WERI-Rb-1 (cell line): ENCODE results near the gene LMAN2L.

ENCODE experiments used
- DNase-seq: peaks from one replicate; pipeline ENCODE4 v3.0.0-alpha.2; 2020
- H3K27ac ChIP-seq: fragments of 250-450 bp; sonication (Bioruptor Pico); 2 replicates; pipeline ENCODE4 v1.5.1; 2020; ENCODE audit warnings: mild to moderate bottlenecking, moderate library complexity
- H3K27me3 ChIP-seq: fragments of 250-450 bp; sonication (Bioruptor Pico); 2 replicates; pipeline ENCODE4 v1.5.1; 2021; ENCODE audit warnings: mild to moderate bottlenecking, low read depth, moderate library complexity; ENCODE audit not compliant: insufficient read depth, severe bottlenecking
- H3K36me3 ChIP-seq: fragments of 250-450 bp; sonication (Bioruptor Pico); 2 replicates; pipeline ENCODE4 v1.5.1; 2020; ENCODE audit warnings: mild to moderate bottlenecking, moderate library complexity
- H3K4me3 ChIP-seq: 2 replicates; pipeline ENCODE4 v1.5.1; 2011; ENCODE audit warnings: low read depth, mild to moderate bottlenecking, control low read depth, low read length
- H3K9me3 ChIP-seq: fragments of 250-450 bp; sonication (Bioruptor Pico); 2 replicates; pipeline ENCODE4 v1.5.1; 2021; ENCODE audit warnings: mild to moderate bottlenecking, moderate library complexity; ENCODE audit not compliant: severe bottlenecking
- CTCF ChIP-seq: IDR thresholded peaks from 2 replicates; pipeline ENCODE4 v1.5.1; 2011; ENCODE audit warnings: low read depth, mild to moderate bottlenecking, control low read depth, inconsistent platforms, low read length

LMAN2L gene

GRCh38 chr2:96715658-96716057 is 24.2 kb downstream of the LMAN2L start:
- H3K27ac ChIP-seq = no peak overlapping the region
- no peak for DNase-seq
- H3K36me3 ChIP-seq = peaks cover 23% of the 10 kb centered on the region
- H3K4me3 ChIP-seq = no peak overlapping the region
- no peaks in the 10 kb centered on the region for H3K27me3 ChIP-seq
- H3K9me3 ChIP-seq = no peaks in the 10 kb centered on the region
- TF ChIP-seq CTCF = no peak

- Histone ChIP-seq H3K9me3 (no peaks in the 10 kb centered on the region), H3K27me3 (no peaks in the 10 kb centered on the region), H3K4me3 (no peak overlapping the region), H3K27ac (no peak overlapping the region), H3K36me3 (peaks cover 56% of the 10 kb centered on the region)
- no peak for DNase-seq
- no peak for TF ChIP-seq CTCF
These were observed 28.9 kb downstream of the LMAN2L start for GRCh38 chr2:96710985-96711384.

- H3K36me3 ChIP-seq = peaks cover 29% of the 10 kb centered on the region
- no peaks in the 10 kb centered on the region for H3K9me3 ChIP-seq
- TF ChIP-seq CTCF = no peak
- no peak overlapping the region for H3K4me3 ChIP-seq
- no peak overlapping the region for H3K27ac ChIP-seq
- H3K27me3 ChIP-seq = no peaks in the 10 kb centered on the region
- DNase-seq = no peak
These were observed 36.7 kb downstream of the LMAN2L start for GRCh38 chr2:96703021-96703751.

- TF ChIP-seq CTCF = no peak
- no peak for DNase-seq
These were observed 37.6 kb downstream of the LMAN2L start for GRCh38 chr2:96702098-96702785.

GRCh38 chr2:96701636-96702035 is 38.2 kb downstream of the LMAN2L start:
- Histone ChIP-seq H3K9me3 (no peaks in the 10 kb centered on the region), H3K4me3 (no peak overlapping the region), H3K27ac (no peak overlapping the region), H3K36me3 (peaks cover 15% of the 10 kb centered on the region), H3K27me3 (no peaks in the 10 kb centered on the region)
- no peak for DNase-seq
- no peak for TF ChIP-seq CTCF

More at GRCh38 chr2:96702098-96702785, 37.6 kb downstream of the LMAN2L start:
- Histone ChIP-seq H3K27ac (no peak overlapping the region), H3K27me3 (no peaks in the 10 kb centered on the region), H3K36me3 (peaks cover 20% of the 10 kb centered on the region), H3K9me3 (no peaks in the 10 kb centered on the region), H3K4me3 (no peak overlapping the region)
